Right lobe of liver (tissue), 4 donors: ENCODE measurements around the gene RNF25.

Experiments used
- CTCF ChIP-seq, 4 donors: fragments of 200-600 bp in 3 of 4; fragments of 450-650 bp in 1 of 4; IDR thresholded peaks; one replicate each; pipeline versions ENCODE4 v1.5.1 to v1.8.0; 2016 to 2022; ENCODE audit warnings: antibody characterized with exemption in 4 of 4, mild to moderate bottlenecking in 2 of 4
- POLR2A ChIP-seq: fragments of 450-650 bp; IDR thresholded peaks from one replicate; pipeline ENCODE4 v1.6.1; 2017; ENCODE audit warnings: antibody characterized with exemption, mild to moderate bottlenecking
- donor health status: DM: no; HTN: no; CAD: no.
- donor health status: DM: no; HTN: no; CAD: no.
- donor health status: DM: no; HTN: yes; CAD: no.

GRCh38 chr2:218662377-218662776 is 9.4 kb downstream of the RNF25 start:
- TF ChIP-seq CTCF (IDR thresholded peaks at IDR 0.05): no peak
- no peak for TF ChIP-seq POLR2A
